Measurements from ENCODE around the gene RPS15.

DNA sequence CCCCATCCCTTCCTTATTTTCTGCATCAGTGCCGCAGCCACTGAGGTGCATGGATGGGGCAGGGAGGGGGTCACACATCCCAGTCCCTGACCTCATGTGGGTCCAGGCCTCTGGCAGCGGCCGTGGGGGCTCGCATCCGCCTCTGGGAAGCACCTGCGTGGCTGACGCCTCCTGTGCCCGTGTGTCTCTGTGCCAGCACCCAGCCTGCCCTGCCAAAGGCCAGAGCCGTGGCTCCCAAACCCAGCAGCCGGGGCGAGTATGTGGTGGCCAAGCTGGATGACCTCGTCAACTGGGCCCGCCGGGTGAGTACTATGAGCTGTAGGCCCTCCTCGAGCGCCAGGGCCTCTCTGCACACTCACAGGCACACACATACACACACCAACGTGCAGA lies 49.6 kb upstream of the RPS15 start:
- TF ChIP-seq POLR2AphosphoS5 (IDR thresholded peaks at IDR 0.05; ENCODE audit: insufficient read depth in 1 of 2, low read depth in 1 of 2) = no peak
- TF ChIP-seq, protein P1, sequence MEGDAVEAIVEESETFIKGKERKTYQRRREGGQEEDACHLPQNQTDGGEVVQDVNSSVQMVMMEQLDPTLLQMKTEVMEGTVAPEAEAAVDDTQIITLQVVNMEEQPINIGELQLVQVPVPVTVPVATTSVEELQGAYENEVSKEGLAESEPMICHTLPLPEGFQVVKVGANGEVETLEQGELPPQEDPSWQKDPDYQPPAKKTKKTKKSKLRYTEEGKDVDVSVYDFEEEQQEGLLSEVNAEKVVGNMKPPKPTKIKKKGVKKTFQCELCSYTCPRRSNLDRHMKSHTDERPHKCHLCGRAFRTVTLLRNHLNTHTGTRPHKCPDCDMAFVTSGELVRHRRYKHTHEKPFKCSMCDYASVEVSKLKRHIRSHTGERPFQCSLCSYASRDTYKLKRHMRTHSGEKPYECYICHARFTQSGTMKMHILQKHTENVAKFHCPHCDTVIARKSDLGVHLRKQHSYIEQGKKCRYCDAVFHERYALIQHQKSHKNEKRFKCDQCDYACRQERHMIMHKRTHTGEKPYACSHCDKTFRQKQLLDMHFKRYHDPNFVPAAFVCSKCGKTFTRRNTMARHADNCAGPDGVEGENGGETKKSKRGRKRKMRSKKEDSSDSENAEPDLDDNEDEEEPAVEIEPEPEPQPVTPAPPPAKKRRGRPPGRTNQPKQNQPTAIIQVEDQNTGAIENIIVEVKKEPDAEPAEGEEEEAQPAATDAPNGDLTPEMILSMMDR (IDR thresholded peaks at IDR 0.05) = no peak
